Endothelial cell of umbilical vein (primary cell): Measurements from ENCODE around the gene FLT4.

ENCODE experiments used
- POLR2A ChIP-seq: IDR thresholded peaks from 2 replicates; pipeline ENCODE4 v1.6.1; 2012; ENCODE audit warnings: low read depth, mild to moderate bottlenecking, control low read depth, low read length
- POLR2AphosphoS5 ChIP-seq: IDR thresholded peaks from 2 replicates; pipeline ENCODE4 v1.6.1; 2012; ENCODE audit warnings: low read depth, mild to moderate bottlenecking, control low read depth, low read length, moderate library complexity; ENCODE audit not compliant: insufficient read depth

- TF ChIP-seq POLR2A (no peak), POLR2AphosphoS5 (no peak)
Observed at GRCh38 chr5:180632768-180633167, 16.6 kb downstream of the FLT4 start.
